Endothelial cell of umbilical vein (primary cell): ENCODE results near the gene ATP1B4. TPM values are rescaled to one million over a fixed set of nuclear protein-coding genes. Genes with fewer than 3 reads are reported as not detected.
A peak's percentile ranks its signal among the peaks of the same experiment; 100 is the strongest.

Source experiments
- BruUV-seq: library from RNA; stranded (reverse); fragments of 400-500 nt; replicated peaks from 2 replicates; lab custom pipeline; 2021; lab: Mats Ljungman, UMichigan
- CTCF ChIA-PET: fragments of 300-600, 350-600 bp; sonication (Branson Sonifier 250); formaldehyde crosslinking; loops from one replicate; lab custom pipeline; 2021; ENCODE audit warnings: antibody characterized with exemption, inconsistent platforms; lab: Charles Lee
- POLR2A ChIA-PET: fragments of 300-600, 350-600 bp; sonication (Branson Sonifier 250); formaldehyde crosslinking; loops from one replicate; lab custom pipeline; 2021; ENCODE audit warnings: antibody characterized with exemption, inconsistent platforms; lab: Charles Lee
- DNase-seq: peaks from one replicate; pipeline ENCODE4 v3.0.0-alpha.2; 2011; ENCODE audit warnings: low read depth, low spot score
- FAIRE-seq: peaks from 2 replicates; lab custom pipeline; 2011; peaks lifted over from hg19 to GRCh38; lab: Jason Lieb, UNC
- H2AFZ ChIP-seq: 2 replicates; pipeline ENCODE4 v1.6.0; 2012; ENCODE audit warnings: low read depth, low read length, control low read depth, inconsistent platforms
- H3K27ac ChIP-seq: 2 replicates; pipeline ENCODE4 v1.5.1; 2011; ENCODE audit warnings: low read depth, mild to moderate bottlenecking, control low read depth, low read length, moderate library complexity; ENCODE audit not compliant: insufficient read depth
- H3K27me3 ChIP-seq, 2 experiments: 2 replicates each; pipeline versions ENCODE4 v1.6.0 to v1.6.1; 2011; ENCODE audit warnings: low read length in 2 of 2, mixed read lengths in 1 of 2; ENCODE audit not compliant: control insufficient read depth in 2 of 2, insufficient read depth in 2 of 2
- H3K36me3 ChIP-seq, 2 experiments: 2 replicates in 1 of 2; 3 replicates in 1 of 2; pipeline ENCODE4 v1.5.1; 2011; ENCODE audit warnings: low read length in 2 of 2, mild to moderate bottlenecking in 1 of 2, moderate library complexity in 1 of 2; ENCODE audit not compliant: control insufficient read depth in 2 of 2, insufficient read depth in 2 of 2; ENCODE audit errors: extremely low read depth in 1 of 2
- H3K4me1 ChIP-seq: 3 replicates; pipeline ENCODE4 v1.5.1; 2011; ENCODE audit warnings: mild to moderate bottlenecking, low read length; ENCODE audit not compliant: control insufficient read depth, insufficient read depth; ENCODE audit errors: extremely low read depth
- H3K4me2 ChIP-seq: 2 replicates; pipeline ENCODE4 v1.6.1; 2011; ENCODE audit warnings: low read length, control low read depth, mixed read lengths; ENCODE audit not compliant: insufficient read depth
- H3K4me3 ChIP-seq, 3 experiments: fragments of 200-600 bp in 1 of 3; sonication (generic), shearing (Covaris generic) in 1 of 3; replicated peaks in 1 of 3; 2 replicates each; pipeline ENCODE4 v1.5.1; 2011 to 2016; ENCODE audit warnings: control low read depth in 3 of 3, low read length in 3 of 3, mild to moderate bottlenecking in 2 of 3, inconsistent platforms in 1 of 3, low read depth in 1 of 3, moderate library complexity in 1 of 3; ENCODE audit not compliant: insufficient read depth in 1 of 3
- H3K79me2 ChIP-seq: 2 replicates; pipeline ENCODE4 v1.6.0; 2012; ENCODE audit warnings: low read length, inconsistent platforms; ENCODE audit not compliant: control insufficient read depth, insufficient read depth
- H3K9ac ChIP-seq: replicated peaks from 2 replicates; pipeline ENCODE3; 2011; ENCODE audit warnings: low read length, control low read depth; ENCODE audit not compliant: insufficient read depth; ENCODE audit errors: extremely low read depth
- H3K9me1 ChIP-seq: replicated peaks from 3 replicates; pipeline ENCODE4 v1.6.0; 2011; ENCODE audit warnings: mild to moderate bottlenecking, low read length; ENCODE audit not compliant: control insufficient read depth, insufficient read depth; ENCODE audit errors: extremely low read depth
- H3K9me3 ChIP-seq: replicated peaks from 2 replicates; pipeline ENCODE4 v1.5.1; 2012; ENCODE audit warnings: low read length, inconsistent platforms; ENCODE audit not compliant: control insufficient read depth, insufficient read depth
- H4K20me1 ChIP-seq: replicated peaks from 2 replicates; pipeline ENCODE3; 2011; ENCODE audit warnings: mild to moderate bottlenecking, low read length; ENCODE audit not compliant: control insufficient read depth, insufficient read depth; ENCODE audit errors: extremely low read depth
- EZH2 ChIP-seq: IDR thresholded peaks from 2 replicates; pipeline ENCODE4 v1.6.1; 2012; ENCODE audit warnings: borderline replicate concordance, low read depth, mild to moderate bottlenecking, moderate library complexity, low read length, inconsistent platforms; ENCODE audit not compliant: severe bottlenecking
- FOS ChIP-seq: IDR thresholded peaks from 2 replicates; pipeline ENCODE4 v1.6.1; 2011; ENCODE audit warnings: mild to moderate bottlenecking, low read length, moderate library complexity, borderline replicate concordance; ENCODE audit not compliant: insufficient read depth
- GATA2 ChIP-seq: IDR thresholded peaks from 2 replicates; pipeline ENCODE4 v1.7.0; 2011; ENCODE audit warnings: low read depth, mild to moderate bottlenecking, moderate library complexity, mixed read lengths, low read length; ENCODE audit not compliant: insufficient read length, insufficient read depth
- JUN ChIP-seq: IDR thresholded peaks from 2 replicates; pipeline ENCODE4 v1.6.1; 2011; ENCODE audit warnings: borderline replicate concordance, low read depth; ENCODE audit not compliant: insufficient read length, insufficient read depth
- MYC ChIP-seq: IDR thresholded peaks from one replicate; pipeline ENCODE4 v1.6.1; 2011; ENCODE audit warnings: mild to moderate bottlenecking, low read depth, low read length
- POLR2A ChIP-seq: IDR thresholded peaks from 2 replicates; pipeline ENCODE4 v1.6.1; 2012; ENCODE audit warnings: low read depth, mild to moderate bottlenecking, control low read depth, low read length
- POLR2AphosphoS5 ChIP-seq: IDR thresholded peaks from 2 replicates; pipeline ENCODE4 v1.6.1; 2012; ENCODE audit warnings: low read depth, mild to moderate bottlenecking, control low read depth, low read length, moderate library complexity; ENCODE audit not compliant: insufficient read depth
- dilution Hi-C: fragments of 300-500 bp; cut with MboI; formaldehyde crosslinking; loops from one replicate; pipeline ENCODE4 v1.15.0; 2019; ENCODE audit warnings: low sequenced_read_pairs; ENCODE audit not compliant: extremely low pct_ligation_motif_present
- intact Hi-C: fragments of 100-400 bp; cut with micrococcal nuclease; formaldehyde crosslinking; loops from one replicate; pipeline ENCODE4 v1.10.0; 2022
- polyA plus RNA-seq, 4 experiments: library from polyadenylated mRNA; depleted of rRNA in 3 of 4; stranded (reverse) in 3 of 4; unstranded in 1 of 4; fragments of >200 nt; gene quantifications; 2 replicates each; pipeline versions ENCODE4 v1.2.1 to v1.2.3, GENCODE V29; 2011 to 2012; ENCODE audit warnings: missing spikeins in 1 of 4
- total RNA-seq: library from RNA; stranded (reverse); gene quantifications from 2 replicates; pipeline ENCODE4 v1.2.3, GENCODE V29; 2021
- TF ChIP-seq, protein P1 (sequence below), 2 donors: IDR thresholded peaks; 1 replicate in 1 of 2; 2 replicates in 1 of 2; pipeline ENCODE4 v1.5.1; 2011; ENCODE audit warnings: low read length in 2 of 2, mild to moderate bottlenecking in 2 of 2, moderate library complexity in 2 of 2, control low read depth in 1 of 2, inconsistent platforms in 1 of 2, low read depth in 1 of 2; ENCODE audit not compliant: insufficient read depth in 1 of 2; ENCODE audit errors: extremely low read depth in 1 of 2
- TF ChIP-seq, protein P2 (sequence below): IDR thresholded peaks from 2 replicates; pipeline ENCODE4 v1.6.1; 2011; ENCODE audit not compliant: insufficient read depth, insufficient read length

ATP1B4 gene
- total and polyA plus RNA-seq, 2 donors (not counting 3 experiments of a cell fraction or from before 2014, with no cell fraction given): not detected

DNA sequence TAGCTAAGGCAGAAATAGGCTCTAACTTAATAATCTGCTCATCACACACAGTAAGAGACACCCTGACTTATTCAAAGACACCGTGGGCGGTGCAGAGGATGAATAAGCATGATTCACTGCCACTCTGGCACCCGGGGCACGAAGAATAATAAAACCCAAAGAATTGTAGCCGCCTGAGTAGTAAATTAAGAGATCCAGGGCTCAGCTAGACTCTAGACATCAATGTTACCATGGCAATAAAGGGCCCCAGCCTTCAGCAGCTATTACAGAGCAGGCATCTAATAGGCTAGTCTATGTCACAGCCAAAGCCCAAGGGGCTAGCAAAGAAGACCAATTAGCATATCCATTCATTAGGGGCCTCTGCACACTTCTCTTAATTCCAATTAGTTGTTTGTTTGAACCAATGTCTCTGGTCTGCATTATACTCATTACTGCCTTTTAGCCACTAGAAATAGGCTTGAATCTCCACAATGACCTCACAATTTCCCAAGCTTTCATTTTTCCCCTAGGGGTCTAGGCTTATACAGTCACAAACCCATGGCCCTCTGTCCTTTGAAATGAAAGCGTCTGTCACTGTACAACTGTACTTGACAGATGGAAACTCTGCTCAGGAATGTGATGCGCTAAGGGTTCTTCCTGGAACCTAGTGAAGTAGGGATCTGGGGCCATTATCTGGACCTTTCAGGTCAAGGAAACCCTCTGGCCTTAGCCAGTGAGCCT, 3.0 kb upstream of the ATP1B4 start:
- Histone ChIP-seq H3K9ac (no peak overlapping the region), H3K9me3 (no peaks in the 10 kb centered on the region), H3K36me3 (no peaks in the 10 kb centered on the region), H4K20me1 (no peaks in the 10 kb centered on the region), H3K27me3 (no peaks in the 10 kb centered on the region), H3K4me1 (no peaks in the 10 kb centered on the region), H2AFZ (no peak overlapping the region), H3K9me1 (no peaks in the 10 kb centered on the region), H3K79me2 (no peaks in the 10 kb centered on the region), H3K27ac (no peak overlapping the region), H3K4me3 (no peak overlapping the region), H3K4me2 (no peak overlapping the region)
- FAIRE-seq (peak; percentile 24), DNase-seq (no peak)
- POLR2A ChIA-PET: no interaction called here
- dilution Hi-C loops (no loop called here), intact Hi-C loops (no loop called here)
- CTCF ChIA-PET: no interaction called here
- BruUV-seq: no TSS peak
- TF ChIP-seq GATA2: no peak
- no peak for TF ChIP-seq FOS
- TF ChIP-seq JUN: no peak
- TF ChIP-seq, protein P1, sequence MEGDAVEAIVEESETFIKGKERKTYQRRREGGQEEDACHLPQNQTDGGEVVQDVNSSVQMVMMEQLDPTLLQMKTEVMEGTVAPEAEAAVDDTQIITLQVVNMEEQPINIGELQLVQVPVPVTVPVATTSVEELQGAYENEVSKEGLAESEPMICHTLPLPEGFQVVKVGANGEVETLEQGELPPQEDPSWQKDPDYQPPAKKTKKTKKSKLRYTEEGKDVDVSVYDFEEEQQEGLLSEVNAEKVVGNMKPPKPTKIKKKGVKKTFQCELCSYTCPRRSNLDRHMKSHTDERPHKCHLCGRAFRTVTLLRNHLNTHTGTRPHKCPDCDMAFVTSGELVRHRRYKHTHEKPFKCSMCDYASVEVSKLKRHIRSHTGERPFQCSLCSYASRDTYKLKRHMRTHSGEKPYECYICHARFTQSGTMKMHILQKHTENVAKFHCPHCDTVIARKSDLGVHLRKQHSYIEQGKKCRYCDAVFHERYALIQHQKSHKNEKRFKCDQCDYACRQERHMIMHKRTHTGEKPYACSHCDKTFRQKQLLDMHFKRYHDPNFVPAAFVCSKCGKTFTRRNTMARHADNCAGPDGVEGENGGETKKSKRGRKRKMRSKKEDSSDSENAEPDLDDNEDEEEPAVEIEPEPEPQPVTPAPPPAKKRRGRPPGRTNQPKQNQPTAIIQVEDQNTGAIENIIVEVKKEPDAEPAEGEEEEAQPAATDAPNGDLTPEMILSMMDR (IDR thresholded peaks at IDR 0.05; ENCODE audit: extremely low read depth in 1 of 2, insufficient read depth in 1 of 2, low read depth in 1 of 2, low read length in 2 of 2): no peak
- TF ChIP-seq, protein P2, sequence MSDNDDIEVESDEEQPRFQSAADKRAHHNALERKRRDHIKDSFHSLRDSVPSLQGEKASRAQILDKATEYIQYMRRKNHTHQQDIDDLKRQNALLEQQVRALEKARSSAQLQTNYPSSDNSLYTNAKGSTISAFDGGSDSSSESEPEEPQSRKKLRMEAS: no peak
- TF ChIP-seq POLR2A: no peak
- TF ChIP-seq EZH2: no peak
- TF ChIP-seq POLR2AphosphoS5: no peak
- no peak for TF ChIP-seq MYC
